NCI-H187 (cell line): ENCODE measurements around the gene MGRN1.

Experiments used
- DNase-seq, 2 experiments: peaks; one replicate each; lab custom pipeline; 2025; lab: John Stamatoyannopoulos, UW

MGRN1 gene

DNA sequence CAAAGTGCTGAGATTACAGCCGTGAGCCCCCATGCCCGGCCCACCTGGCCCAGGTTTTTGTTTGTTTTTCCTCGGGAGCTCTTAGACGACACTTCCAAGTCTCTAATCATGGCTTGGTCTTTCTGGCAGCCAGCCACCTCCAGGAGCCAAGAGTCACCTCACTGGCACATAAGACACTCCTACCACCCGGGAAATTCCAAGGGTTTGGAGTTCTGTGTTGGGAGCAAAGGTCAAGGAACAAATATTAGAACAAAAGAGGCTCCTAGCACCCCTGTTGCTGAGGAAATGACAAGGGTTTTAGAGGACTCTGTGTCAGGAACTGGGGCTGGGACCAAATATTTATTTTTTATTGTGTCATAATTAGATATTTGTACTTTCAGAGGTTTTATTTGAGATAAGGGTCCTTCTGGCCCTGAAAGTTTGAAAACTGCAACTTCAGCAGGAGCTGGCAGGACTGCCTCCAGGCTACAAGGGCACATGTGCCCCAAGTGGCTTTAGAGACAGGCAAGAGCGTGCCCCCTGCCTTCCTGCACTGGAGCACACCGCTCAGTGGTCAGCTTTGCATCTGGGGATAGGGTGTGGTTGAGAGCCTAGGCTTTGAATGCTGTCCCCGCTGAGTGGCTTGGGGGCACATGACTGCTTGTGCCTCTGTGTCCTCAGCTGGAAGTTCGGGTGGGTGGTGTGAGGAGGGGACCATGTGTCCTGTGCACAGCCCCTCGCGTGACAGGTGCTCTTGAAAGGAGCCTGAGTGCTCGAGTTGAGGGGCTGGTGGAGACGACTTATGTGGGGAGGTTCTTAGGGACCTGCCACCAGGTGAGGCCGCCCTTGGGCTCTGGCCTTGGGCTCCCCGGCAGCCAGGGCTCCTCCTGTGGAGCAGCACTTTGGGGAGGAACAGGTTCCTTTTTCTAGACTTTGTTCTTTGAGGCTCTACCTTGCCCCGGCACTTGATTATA is 29.7 kb downstream of the MGRN1 start:
- no peak for DNase-seq

- DNase-seq: no peak
Measured at GRCh38 chr16:4654964-4655590, 30.5 kb downstream of the MGRN1 start.

DNA sequence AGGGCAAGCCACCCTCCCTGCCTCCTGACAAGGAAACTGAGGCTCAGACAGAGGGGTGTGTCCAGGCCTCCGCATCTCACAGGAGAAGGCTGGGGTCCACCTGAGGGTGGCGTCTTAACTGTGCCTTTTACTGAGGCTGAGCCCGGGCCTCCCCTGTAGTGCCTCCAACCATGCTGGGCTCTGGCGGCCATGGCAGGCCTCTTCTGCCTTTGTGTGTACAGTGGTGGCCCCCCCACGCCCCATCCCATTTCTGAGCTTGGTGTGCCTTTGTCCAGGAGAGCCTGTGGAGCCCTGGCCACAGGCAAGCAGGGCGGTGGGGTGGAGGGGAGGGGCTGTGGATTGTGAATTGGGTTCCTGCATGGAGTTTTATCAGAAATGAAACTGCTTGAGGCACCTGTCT is 31.2 kb downstream of the MGRN1 start:
- DNase-seq: no peak

- no peak for DNase-seq
Measured at GRCh38 chr16:4656221-4656620, 31.6 kb downstream of the MGRN1 start.

DNA sequence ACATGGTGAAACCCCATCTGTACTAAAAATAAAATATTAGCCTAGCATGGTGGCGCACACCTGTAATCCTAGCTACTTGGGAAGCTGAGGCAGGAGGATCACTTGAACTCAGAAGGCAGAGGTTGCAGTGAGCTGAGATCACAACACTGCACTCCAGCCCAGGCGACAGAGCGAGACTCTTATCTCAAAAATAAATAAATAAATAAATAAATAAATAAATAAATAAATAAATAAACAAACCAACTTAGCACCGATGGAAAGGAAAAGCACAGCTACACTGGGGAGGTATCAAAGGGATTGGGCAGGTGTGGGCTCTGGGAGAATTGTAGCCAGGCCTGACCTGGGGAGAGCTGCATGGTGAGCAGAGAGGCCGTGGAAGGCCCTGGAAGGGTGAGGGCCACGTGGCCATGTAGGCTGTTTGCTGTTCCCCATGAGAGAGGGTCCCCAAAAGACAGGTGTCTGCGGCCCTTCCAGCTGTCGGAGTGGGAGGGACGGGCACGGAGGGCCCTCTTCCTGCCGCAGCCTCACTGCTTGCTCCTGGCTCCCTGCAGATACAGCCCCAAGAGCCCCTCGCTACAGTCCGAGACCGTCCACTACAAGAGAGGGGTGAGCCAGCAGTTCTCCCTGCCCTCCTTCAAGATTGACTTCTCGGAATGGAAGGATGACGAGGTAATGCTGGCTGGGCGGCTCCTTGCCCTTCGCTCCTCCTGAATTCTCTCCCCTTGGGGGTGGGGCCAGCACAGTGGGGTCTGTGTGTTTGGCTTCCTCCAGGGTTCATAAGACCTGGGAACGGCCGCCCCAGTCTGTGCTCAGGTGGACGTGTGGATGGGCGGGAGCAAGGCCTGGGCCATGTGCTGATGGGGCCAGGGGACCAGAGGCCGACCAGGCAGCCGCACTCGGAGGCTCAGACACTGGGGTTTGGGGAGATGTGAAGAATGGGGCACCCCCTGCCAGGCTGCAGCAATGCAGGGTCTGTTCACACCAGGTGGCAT is 32.4 kb downstream of the MGRN1 start:
- DNase-seq: no peak

DNA sequence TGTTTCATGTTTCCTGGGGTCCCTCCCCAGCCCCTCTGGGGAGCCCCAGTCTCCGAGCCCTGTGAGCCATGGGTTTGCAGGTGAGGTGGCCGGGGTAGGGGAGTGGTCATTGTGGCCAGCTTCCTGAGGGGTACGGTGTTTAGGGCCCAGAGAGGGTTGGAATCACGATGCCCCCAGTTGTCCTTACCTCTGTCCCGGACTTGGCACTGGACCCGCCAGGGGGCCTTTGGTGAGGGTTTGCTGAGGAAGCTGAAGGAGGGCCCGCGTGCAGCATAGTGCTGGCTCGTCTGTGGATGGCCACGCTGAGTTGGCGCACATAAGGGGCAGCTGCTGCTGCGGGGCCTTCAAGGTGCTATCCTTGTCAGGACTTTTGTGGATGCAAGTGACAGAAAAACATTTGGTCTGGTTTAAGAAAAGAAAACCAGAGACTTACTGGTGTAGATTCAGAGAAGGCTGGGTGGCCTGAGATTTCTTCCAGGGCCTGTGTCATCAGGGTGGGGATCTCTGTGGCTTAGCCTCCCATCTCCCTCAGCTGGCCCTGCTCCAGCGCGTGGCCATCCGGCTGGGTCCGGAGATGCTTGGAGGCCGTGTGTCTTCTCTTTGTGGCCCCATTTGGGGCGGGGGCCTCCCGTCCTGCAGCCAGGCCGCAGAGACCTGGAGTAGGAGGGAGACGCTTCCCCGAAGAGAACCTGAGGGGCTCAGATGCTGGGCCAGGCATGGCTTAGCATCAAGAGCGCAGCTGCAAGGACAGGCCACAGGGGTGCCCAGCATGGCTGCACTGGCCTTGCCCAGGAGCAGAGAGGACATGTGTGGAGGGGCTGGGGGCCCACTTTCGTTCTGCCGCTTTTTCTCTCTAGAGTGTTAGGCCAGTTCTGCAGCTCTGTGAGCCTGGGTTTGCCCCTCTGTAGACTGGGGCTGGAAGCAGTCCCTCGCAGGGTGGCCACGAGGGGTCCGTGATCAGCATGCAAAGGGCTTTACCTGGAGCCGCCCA is 35.0 kb downstream of the MGRN1 start:
- no peak for DNase-seq

GRCh38 chr16:4660454-4661007 is 35.9 kb downstream of the MGRN1 start:
- no peak for DNase-seq

GRCh38 chr16:4661661-4662060 is 37.0 kb downstream of the MGRN1 start:
- DNase-seq: no peak

GRCh38 chr16:4663465-4663776 is 38.8 kb downstream of the MGRN1 start:
- DNase-seq: no peak

GRCh38 chr16:4663777-4664465 is 39.3 kb downstream of the MGRN1 start:
- DNase-seq: no peak

DNA sequence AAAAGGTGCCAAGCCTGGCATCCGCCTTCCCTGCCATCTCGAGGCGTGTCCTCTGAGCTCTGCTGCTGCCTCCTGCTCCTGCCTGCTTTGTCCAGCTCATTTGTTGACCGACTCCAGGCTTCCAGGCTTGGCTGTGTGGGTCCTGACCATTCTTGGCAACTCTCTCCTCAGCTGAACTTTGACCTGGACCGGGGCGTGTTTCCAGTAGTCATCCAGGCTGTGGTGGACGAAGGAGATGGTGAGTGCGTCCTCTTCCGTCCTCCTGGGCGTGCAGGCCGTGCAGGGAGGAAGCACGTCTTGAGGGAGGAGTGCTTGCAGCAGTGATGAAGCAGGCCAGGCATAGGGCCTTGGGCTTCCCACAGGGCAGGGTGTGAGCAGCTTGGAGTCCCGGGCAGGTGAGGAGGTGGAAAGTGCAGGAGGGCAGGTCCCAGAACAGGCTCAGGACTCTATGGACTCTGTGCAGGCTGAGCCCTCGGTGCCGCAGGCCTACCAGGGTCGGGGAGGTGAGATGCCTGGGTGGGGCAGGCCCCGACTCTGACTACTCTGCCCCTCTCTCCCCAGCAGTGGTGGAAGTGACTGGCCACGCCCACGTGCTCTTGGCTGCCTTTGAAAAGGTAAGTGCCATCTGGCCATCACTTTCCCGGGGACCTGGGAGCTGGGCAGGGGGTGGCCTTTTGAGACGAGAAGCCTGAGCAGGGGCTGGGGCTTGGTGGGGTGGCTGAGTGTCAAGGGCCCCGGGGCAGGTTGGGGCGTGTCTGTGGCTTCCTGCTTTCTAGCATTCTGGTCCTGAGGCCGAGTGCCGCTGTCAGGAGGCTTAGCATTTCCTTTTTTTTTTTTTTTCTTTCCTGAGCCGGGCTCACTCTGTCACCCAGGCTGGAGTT is 40.2 kb downstream of the MGRN1 start:
- no peak for DNase-seq

DNA sequence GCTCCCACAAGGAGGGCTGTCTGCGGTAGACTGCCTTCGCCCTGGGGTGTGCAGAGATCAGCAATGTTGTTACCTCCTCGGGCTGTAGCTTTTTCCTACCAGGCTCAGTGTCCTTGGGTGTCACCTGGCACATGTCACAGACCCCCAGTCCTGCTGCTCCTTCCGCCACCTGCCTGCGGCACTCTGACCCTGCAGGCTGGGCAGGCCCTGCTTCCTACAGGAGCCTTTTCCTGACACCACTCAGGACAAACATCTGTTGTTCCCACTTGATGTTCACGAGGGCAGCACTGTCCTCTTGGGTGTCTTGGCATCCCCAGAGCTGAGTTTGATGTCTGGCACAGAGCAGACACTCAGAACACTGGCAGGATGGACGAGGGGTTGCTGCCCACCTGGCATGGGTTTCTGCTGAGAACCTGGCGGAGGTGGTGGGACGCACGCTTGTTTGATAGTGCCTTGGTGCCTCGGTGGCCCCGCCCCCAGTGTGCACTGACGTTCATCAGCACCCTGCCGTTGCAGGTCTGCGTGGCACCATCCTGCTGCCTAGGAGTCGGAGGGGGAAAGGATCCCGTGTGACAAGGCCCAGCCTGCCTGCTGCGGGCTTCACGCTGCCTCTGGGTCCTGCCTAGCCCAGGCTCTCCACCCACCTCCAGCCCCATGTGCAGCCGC is 42.0 kb downstream of the MGRN1 start:
- DNase-seq: no peak

GRCh38 chr16:4667203-4667963 is 42.8 kb downstream of the MGRN1 start:
- no peak for DNase-seq

DNA sequence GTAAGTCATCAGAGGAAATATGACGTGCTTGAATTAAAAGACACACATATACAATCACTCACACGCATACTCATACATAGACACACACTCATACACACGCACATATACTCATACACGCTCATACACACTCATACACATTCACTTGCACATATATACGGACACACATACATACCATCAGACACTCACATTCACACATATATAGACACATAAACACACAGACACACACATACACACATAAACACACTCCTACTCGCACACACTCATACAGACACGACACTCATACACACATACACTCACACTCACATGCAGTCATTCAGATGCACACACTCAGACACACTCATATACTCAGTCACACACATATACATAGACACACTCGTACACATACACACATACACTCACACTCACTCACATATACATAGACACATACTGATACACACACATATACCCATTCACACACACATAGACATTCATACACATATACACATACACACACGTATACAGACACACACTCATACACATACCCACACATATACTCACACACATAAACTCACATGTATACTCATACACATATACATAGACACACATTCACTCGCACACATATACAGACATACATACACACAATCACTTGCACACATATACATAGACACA is 43.8 kb downstream of the MGRN1 start:
- no peak for DNase-seq

GRCh38 chr16:4673387-4674046 is 48.9 kb downstream of the MGRN1 start:
- no peak for DNase-seq

- DNase-seq: no peak
Measured at GRCh38 chr16:4674926-4675530, 50.4 kb downstream of the MGRN1 start.
